Measurements from ENCODE around the gene LAMTOR5. TPM values are rescaled to one million over a fixed set of nuclear protein-coding genes. Genes with fewer than 3 reads are reported as not detected.

LAMTOR5 gene
- polyA plus RNA-seq, 1 of the 3 experiments (the other 2 are of a cell fraction) = 442 TPM

DNA sequence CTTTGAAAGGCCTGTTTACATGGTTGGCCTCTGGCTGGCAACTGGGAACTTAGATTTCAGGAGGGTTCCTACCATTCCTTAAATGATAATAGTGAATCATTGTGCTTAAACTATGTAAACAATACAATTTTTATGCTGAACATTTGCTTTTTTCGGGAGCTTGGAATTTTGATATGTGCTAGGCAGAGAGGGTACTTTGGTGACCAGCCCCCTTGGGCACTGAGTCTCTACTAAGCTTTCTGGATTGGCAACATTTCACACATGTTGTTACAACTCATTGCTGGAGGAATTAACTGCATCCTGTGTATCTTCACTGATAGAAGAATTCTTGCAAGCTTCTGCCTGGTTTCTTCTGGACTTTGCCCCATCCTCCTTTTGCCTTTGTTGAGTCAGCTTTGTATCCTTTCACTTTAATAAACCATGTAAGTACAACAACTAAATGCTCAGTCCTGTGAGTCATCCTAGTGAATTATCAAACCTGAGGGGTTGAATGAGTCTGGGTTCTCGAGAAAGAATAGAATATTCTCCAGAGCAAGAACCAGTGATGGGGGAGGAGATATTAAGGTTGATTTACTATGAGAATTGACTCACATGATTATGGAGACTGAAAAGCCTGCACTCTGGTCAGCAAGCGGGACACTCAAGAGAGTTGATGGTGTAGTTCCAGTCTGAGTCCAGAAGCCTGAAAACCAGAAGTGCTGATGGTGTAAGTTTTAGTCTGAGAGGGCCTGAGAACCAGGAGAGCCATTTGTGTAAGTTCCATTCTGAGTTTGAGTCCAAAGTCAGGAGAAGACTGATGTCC, 13.6 kb downstream of the LAMTOR5 start:
- Histone ChIP-seq H3K27ac (ENCODE audit: low read depth in 2 of 2, low read length in 1 of 2) (peak overlapping the region in 1 of 2 experiments; percentile 45; a peak in 2 of 4 replicates), H2AFZ (ENCODE audit: low read depth) (no peak overlapping the region; the same call in 1 of the 2 replicates), H3K4me1 (ENCODE audit: control insufficient read depth in 1 of 2, insufficient read depth in 2 of 2, low read depth in 1 of 2, low read length in 1 of 2) (peaks cover 5 to 6% of the 10 kb centered on the region in 2 experiments; a peak in 1 of 4 replicates), H4K20me1 (ENCODE audit: insufficient read depth) (no peaks in the 10 kb centered on the region), H3K9ac (no peak overlapping the region), H3K9me2 (no peaks in the 10 kb centered on the region), H3K27me3 (ENCODE audit: insufficient read depth) (no peaks in the 10 kb centered on the region), H3K4me2 (no peak overlapping the region; the same call in 1 of the 2 replicates), H3K4me3 (ENCODE audit: low read depth in 2 of 2, low read length in 1 of 2) (no peak overlapping the region), H3K79me2 (ENCODE audit: insufficient read depth) (no peaks in the 10 kb centered on the region), H3K36me3 (replicated peaks in 1 of 2; ENCODE audit: control insufficient read depth in 1 of 2, insufficient read depth in 2 of 2, low read length in 1 of 2) (peaks cover 0 to 15% of the 10 kb centered on the region in 2 experiments), H3F3A (replicated peaks; ENCODE audit: insufficient read depth) (peaks cover 22% of the 10 kb centered on the region), H3K9me3 (no peaks in the 10 kb centered on the region)
- WGBS (ENCODE audit: low lambda C conversion rate) = 53% methylated on average over 3 of the region's 3 CpGs
- TF ChIP-seq, protein P1, sequence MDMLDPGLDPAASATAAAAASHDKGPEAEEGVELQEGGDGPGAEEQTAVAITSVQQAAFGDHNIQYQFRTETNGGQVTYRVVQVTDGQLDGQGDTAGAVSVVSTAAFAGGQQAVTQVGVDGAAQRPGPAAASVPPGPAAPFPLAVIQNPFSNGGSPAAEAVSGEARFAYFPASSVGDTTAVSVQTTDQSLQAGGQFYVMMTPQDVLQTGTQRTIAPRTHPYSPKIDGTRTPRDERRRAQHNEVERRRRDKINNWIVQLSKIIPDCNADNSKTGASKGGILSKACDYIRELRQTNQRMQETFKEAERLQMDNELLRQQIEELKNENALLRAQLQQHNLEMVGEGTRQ (IDR thresholded peaks at IDR 0.05; ENCODE audit: borderline replicate concordance, low read depth, low read length) = no peak
- no peak for TF ChIP-seq YY1 (IDR thresholded peaks at IDR 0.05; ENCODE audit: low read depth)
- peak; percentile 52; the same call in 1 of the 2 replicates for TF ChIP-seq FOSL2 (IDR thresholded peaks at IDR 0.05; ENCODE audit: borderline replicate concordance, low read depth)
- TF ChIP-seq SIN3A (IDR thresholded peaks at IDR 0.05; ENCODE audit: borderline replicate concordance, low read depth, low read length) = no peak
- peak; percentile 6; the same call in 1 of the 2 replicates for TF ChIP-seq TCF12 (IDR thresholded peaks at IDR 0.05)
- TF ChIP-seq JUND (IDR thresholded peaks at IDR 0.05) = peak; percentile 51; the same call in 1 of the 2 replicates
- TF ChIP-seq FOXM1 (IDR thresholded peaks at IDR 0.05; ENCODE audit: low read depth) = no peak
- ChIA-PET CTCF (interaction anchor here (0.9 to 1.3 kb wide), 6 partner anchors 11 to 186 kb away, joined by 3 to 5 read pairs (median 4); no protein-coding TSS in a partner anchor), POLR2A (no interaction called here)
- no peak for DNase-seq

DNA sequence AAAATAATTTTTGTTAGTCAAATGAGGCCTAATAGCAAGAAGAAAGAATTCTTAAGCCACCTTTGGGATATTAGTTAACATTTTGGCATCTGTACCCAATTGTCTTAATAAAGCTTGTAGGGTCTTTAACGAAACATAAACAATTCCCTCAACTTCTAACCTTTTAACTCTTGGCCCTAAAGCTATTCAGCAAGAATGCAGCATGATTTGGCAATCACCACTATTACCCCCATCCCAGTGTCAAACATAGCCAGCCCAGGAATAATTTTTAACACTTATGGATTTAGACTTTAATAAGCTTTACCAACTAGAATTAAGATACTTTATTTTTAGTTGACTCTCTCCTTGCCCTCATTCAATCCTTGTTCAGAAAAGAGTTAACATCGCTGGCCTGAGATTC, 14.2 kb downstream of the LAMTOR5 start:
- 73% methylated on average over 2 of the region's 2 CpGs for WGBS (ENCODE audit: low lambda C conversion rate)
- ChIA-PET CTCF (interaction anchor here (0.9 to 1.2 kb wide), 5 partner anchors 11 to 186 kb away, joined by 3 to 5 read pairs (median 3); no protein-coding TSS in a partner anchor), POLR2A (no interaction called here)
- Histone ChIP-seq H3K9ac (no peak overlapping the region), H3K36me3 (replicated peaks in 1 of 2; ENCODE audit: control insufficient read depth in 1 of 2, insufficient read depth in 2 of 2, low read length in 1 of 2) (peaks cover 0 to 9% of the 10 kb centered on the region in 2 experiments), H3K27me3 (ENCODE audit: insufficient read depth) (no peaks in the 10 kb centered on the region), H3K27ac (ENCODE audit: low read depth in 2 of 2, low read length in 1 of 2) (peak overlapping the region in 1 of 2 experiments; percentile 45; a peak in 2 of 4 replicates), H3K4me1 (ENCODE audit: control insufficient read depth in 1 of 2, insufficient read depth in 2 of 2, low read depth in 1 of 2, low read length in 1 of 2) (peaks cover 5 to 6% of the 10 kb centered on the region in 2 experiments; a peak in 1 of 4 replicates), H3K79me2 (ENCODE audit: insufficient read depth) (no peaks in the 10 kb centered on the region), H3K9me3 (no peaks in the 10 kb centered on the region), H3K4me3 (ENCODE audit: low read depth in 2 of 2, low read length in 1 of 2) (no peak overlapping the region), H3K4me2 (no peak overlapping the region; the same call in 1 of the 2 replicates), H3K9me2 (no peaks in the 10 kb centered on the region), H4K20me1 (ENCODE audit: insufficient read depth) (no peaks in the 10 kb centered on the region), H3F3A (replicated peaks; ENCODE audit: insufficient read depth) (peaks cover 22% of the 10 kb centered on the region), H2AFZ (ENCODE audit: low read depth) (no peak overlapping the region)
- TF ChIP-seq, protein P1 (IDR thresholded peaks at IDR 0.05; ENCODE audit: borderline replicate concordance, low read depth, low read length) = no peak
- TF ChIP-seq MXI1 (IDR thresholded peaks at IDR 0.05; ENCODE audit: low read depth, low read length) (no peak), POLR2AphosphoS5 (IDR thresholded peaks at IDR 0.05; ENCODE audit: low read depth, low read length) (no peak)
- no peak for DNase-seq
